Epithelial cell of prostate (primary cell): ENCODE data around the gene HTR3B.

ENCODE experiments used
- DNase-seq: peaks from one replicate; pipeline ENCODE4 v3.0.0-alpha.2; 2011; ENCODE audit warnings: low read depth, low spot score
- H3K27ac ChIP-seq: fragments of 450-650 bp; 2 replicates; pipeline ENCODE4 v1.5.1; 2017; ENCODE audit warnings: mild to moderate bottlenecking

Gene HTR3B

DNA sequence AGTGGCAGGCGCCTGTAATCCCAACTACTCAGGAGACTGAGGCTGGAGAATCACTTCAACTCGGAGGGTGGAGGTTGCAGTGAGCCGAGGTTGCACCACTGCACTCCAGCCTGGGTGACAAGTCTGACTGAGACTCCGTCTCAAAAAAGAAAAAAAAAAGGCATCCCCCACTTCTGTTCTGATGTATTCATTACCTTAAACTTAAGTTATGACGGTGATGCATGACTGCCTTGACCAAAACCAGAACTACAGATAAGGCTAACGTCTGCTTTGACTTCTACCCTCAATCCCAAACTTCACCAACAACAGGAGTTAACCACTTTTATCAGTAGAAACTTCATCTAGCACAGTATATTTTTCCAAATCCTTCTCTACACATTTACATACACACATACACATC lies 80.2 kb downstream of the HTR3B start:
- no peak overlapping the region for H3K27ac ChIP-seq
- no peak for DNase-seq

DNA sequence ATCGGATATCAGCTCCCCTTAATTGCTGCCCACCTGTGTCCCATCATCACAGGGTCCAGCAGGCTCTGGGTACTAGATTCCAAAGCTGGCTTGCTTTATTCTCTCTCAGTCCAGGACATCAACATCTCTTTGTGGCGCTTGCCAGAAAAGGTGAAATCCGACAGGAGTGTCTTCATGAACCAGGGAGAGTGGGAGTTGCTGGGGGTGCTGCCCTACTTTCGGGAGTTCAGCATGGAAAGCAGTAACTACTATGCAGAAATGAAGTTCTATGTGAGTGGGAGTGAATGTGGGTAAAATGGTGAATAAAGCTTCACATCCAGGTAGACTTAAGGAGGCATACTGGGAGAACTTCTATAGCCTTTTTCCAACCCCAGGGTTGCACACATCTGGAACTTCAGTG lies 81.3 kb downstream of the HTR3B start:
- H3K27ac ChIP-seq, result no peak overlapping the region
- no peak for DNase-seq

DNA sequence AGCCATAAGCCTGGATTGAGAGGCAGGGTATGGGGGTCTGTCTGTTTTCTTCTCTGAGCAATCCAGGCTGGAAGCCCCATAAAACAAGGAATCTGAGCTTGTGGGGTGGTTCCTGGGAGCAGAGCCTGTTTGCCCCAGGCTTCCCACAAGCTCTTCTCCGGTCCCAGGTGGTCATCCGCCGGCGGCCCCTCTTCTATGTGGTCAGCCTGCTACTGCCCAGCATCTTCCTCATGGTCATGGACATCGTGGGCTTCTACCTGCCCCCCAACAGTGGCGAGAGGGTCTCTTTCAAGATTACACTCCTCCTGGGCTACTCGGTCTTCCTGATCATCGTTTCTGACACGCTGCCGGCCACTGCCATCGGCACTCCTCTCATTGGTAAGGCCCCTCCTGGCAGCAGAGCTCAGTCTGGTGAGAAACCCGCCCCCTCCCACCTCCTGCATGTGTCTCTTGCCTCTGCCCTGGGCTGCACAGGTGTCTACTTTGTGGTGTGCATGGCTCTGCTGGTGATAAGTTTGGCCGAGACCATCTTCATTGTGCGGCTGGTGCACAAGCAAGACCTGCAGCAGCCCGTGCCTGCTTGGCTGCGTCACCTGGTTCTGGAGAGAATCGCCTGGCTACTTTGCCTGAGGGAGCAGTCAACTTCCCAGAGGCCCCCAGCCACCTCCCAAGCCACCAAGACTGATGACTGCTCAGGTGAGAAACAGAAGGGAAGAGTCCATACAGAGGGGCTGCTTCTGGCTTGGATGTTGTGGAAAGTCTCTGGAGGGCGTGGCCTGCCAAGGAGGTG lies 82.0 kb downstream of the HTR3B start:
- DNase-seq, result no peak

DNA sequence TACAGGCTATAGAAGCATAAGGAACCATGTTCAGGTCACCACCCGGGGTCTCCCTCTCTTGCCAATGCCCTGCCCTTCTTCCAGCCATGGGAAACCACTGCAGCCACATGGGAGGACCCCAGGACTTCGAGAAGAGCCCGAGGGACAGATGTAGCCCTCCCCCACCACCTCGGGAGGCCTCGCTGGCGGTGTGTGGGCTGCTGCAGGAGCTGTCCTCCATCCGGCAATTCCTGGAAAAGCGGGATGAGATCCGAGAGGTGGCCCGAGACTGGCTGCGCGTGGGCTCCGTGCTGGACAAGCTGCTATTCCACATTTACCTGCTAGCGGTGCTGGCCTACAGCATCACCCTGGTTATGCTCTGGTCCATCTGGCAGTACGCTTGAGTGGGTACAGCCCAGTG lies 84.8 kb downstream of the HTR3B start:
- H3K27ac ChIP-seq, result no peak overlapping the region
- no peak for DNase-seq

More for the DNA sequence above, 82.0 kb downstream of the HTR3B start:
- no peak overlapping the region for H3K27ac ChIP-seq

DNA sequence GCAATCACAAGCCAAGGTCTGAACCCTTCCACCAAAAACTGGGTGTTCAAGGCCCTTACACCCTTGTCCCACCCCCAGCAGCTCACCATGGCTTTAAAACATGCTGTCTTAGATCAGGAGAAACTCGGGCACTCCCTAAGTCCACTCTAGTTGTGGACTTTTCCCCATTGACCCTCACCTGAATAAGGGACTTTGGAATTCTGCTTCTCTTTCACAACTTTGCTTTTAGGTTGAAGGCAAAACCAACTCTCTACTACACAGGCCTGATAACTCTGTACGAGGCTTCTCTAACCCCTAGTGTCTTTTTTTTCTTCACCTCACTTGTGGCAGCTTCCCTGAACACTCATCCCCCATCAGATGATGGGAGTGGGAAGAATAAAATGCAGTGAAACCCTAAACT lies 85.3 kb downstream of the HTR3B start:
- no peak overlapping the region for H3K27ac ChIP-seq
- no peak for DNase-seq

DNA sequence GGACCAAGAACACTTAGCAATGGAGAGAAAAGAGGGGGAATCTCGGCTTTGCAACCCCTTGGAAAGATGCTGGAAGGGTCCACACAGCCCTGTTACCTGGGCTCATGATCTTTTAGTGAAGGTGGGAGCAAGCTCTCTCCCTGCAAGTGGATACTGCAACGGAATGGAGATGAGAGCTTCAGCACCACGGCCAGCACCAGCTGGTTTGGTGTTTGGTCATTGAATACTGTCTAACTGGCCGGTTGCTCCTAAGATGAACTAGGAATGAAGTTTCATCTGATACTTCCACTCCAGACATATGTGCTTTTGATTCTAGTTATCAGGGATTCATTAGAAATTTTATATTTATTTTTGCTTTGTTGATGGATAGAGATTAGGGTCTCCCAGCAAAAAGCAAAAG lies 86.6 kb downstream of the HTR3B start:
- no peak for DNase-seq
- H3K27ac ChIP-seq, result no peak overlapping the region

DNA sequence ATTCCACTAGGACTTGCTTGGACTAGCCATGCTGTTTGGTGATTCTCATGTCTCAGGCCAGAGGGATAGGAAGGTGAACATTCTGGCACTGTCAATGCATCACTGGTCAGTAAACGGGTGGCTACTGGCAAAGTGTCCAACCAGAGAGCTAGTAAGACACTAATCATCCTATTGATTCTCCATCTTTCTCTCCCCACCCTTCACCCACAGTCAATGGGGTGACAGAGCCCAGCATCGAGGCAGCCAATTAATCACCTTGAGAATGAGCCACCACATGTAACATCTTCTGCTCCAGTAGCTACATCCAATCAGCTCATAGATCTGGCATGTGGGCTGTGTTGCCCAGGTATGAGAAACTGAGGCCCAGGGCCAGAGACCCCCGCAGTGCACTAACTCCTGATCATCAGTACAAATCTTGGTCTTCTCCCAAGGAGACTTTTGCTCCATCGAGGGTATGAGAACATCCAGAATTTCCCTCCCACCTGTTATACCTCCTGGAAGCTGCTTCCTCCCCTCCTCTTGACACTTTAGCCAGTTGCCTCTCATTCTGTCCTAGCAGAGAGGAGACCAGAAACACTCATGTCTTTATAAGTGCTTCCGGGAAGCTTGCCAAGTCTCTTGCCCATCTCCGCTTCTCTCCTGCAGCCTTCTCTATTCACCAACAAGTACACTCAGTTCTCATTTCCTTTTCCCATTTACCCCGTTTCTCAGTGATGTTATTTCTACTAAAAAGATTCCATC lies 87.3 kb downstream of the HTR3B start:
- DNase-seq, result no peak
- no peak overlapping the region for H3K27ac ChIP-seq

DNA sequence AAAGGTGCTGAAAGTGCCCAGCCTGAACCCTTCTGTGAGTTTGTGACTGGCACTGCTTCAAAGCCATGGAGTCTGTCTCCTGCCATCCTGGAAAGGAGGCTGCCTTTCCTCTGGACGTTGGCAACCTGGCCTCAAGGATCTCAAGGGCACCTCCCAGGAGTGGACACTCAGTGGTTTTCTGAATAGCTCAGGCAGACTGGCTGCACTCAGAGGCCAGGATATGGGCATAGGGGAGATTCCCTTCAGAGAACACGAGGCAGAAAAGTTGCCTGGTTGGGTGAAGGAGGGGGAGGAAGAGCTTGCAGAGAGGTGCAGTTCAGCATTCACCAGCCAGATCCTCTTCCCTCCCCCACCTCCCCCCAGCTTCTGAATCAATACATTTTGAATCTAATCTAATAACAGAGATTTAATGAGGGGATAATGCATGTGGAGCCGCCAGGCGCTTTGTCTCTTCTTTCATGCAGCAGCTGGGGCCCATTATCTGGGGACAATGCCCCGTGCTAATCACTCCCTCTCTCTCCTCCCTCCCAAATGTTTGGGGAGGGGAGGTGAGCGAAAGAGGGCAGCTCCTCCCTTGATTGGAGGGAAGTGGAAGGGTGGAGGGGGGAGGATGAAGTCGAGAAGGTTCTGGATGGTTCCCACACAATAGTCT lies 88.0 kb downstream of the HTR3B start:
- no peak for DNase-seq
- H3K27ac ChIP-seq, result no peak overlapping the region

DNA sequence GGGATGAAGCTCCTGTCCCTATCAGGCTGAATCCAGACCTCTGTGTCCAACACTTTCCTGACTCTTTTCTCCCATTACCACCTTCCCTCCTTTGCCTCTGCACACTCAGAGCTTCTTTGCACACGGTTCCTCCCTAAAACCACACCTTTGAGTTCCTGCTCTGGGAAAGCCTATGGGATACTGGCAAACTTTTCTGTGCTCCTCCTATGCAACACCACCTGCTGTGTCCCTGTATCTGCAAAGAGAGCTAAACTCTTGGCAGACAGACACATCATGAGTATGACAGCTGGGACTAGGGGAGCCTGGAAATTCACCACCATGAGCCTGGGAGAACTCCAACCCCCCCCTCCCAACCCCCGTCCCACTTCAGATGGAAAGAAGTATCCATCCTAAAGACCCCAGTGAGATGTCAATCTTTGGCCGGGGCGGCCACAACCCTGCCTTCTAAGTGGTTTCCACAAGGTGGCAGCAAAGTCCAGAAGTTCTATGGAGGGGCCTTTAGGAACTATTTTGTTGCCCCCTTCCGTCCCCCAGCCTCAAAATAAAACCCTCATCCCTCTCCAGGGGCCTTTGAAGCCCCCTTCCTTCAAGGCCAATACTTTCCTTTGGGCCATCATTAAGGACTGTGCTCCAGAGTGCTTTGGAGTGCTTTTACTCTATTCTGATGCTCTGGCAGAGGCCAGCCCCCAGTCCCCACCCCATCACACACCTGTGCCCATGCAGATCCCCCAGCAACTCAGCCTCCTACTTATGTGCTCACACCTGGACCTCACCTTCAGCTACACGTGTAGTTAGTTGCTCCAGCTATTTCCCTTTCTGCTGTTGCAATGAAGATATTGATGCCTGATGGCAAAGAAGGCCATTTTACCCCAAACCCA lies 89.7 kb downstream of the HTR3B start:
- no peak overlapping the region for H3K27ac ChIP-seq
- DNase-seq, result no peak
